ENCODE measurements around the gene ABTB1. TPM values are rescaled to one million over a fixed set of nuclear protein-coding genes. Genes with fewer than 3 reads are reported as not detected.
A peak's percentile ranks its signal among the peaks of the same experiment; 100 is the strongest.

ABTB1 gene
- total RNA-seq, 2 donors from 2014 or later = 10.7 to 14.4 TPM

DNA sequence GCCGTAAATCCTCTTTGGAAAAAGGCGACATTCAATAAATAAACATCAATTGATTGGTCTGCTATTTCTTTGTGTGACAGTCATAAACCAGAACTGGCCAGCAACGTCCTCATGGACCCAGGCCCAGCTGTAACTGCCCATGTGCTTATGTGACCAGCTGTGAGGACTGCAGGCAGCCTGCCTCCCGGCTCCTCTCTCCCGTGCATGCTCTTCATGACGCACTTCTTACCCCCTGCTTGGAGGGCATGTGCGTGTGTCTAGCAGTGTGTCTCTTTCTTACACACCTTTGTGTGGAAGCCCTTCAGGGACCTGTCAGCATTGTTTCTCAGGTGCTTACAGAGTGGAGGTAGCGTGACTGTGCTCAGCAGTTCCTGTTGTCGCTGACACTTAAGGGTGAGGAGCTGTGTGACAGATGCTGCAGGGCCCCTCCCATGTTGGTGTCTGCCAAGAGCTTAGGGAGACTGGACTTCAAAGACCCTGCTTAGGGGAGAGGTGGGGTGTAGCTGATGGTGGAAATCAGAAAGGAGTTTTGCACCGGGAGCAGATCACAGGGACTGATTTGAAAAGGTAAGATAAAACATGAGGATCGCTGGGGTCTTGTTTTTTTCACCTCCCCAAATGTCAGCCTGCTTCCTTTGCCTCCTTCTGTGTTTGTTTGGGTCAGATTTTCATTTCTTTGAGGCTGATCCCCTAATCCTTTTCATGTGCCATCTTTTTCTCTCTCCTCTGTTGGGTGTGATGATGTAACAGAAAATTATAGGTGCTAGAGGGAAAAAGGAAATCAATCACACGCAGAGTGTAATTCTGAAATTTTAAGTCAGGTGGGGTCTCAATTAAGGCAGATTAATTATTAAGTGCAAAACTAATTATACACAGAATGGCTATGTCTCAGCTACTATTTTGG lies 41.7 kb upstream of the ABTB1 start:
- Histone ChIP-seq H3K36me3 (ENCODE audit: control insufficient read depth, insufficient read depth, low read length) (no peaks in the 10 kb centered on the region), H3K27ac (ENCODE audit: low read depth, low read length) (no peak overlapping the region), H3K9ac (ENCODE audit: extremely low read depth, low read length, poor library complexity, severe bottlenecking) (no peak overlapping the region), H3K4me1 (ENCODE audit: control insufficient read depth, insufficient read depth, low read length) (no peaks in the 10 kb centered on the region), H3K27me3 (ENCODE audit: control insufficient read depth, insufficient read depth, low read length, poor library complexity, severe bottlenecking) (peaks cover 27% of the 10 kb centered on the region), H3K4me3 (ENCODE audit: low read length) (no peak overlapping the region), H3K9me3 (ENCODE audit: control insufficient read depth, low read length) (no peaks in the 10 kb centered on the region)
- DNase-seq = no peak
- Mint-ChIP-seq H3K27ac (no peak overlapping the region), H3K4me3 (no peak overlapping the region), H3K4me1 (no peaks in the 10 kb centered on the region), H3K9me3 (peaks cover 4% of the 10 kb centered on the region), H3K27me3 (ENCODE audit: insufficient read depth) (peaks cover 51% of the 10 kb centered on the region), H3K36me3 (ENCODE audit: low read depth) (no peaks in the 10 kb centered on the region)
- WGBS, 2 experiments (ENCODE audit: insufficient coverage in 1 of 2, insufficient read length in 1 of 2) = 91 to 94% methylated on average over 10 to 12 of the region's 12 CpGs
- TF ChIP-seq, protein P1, sequence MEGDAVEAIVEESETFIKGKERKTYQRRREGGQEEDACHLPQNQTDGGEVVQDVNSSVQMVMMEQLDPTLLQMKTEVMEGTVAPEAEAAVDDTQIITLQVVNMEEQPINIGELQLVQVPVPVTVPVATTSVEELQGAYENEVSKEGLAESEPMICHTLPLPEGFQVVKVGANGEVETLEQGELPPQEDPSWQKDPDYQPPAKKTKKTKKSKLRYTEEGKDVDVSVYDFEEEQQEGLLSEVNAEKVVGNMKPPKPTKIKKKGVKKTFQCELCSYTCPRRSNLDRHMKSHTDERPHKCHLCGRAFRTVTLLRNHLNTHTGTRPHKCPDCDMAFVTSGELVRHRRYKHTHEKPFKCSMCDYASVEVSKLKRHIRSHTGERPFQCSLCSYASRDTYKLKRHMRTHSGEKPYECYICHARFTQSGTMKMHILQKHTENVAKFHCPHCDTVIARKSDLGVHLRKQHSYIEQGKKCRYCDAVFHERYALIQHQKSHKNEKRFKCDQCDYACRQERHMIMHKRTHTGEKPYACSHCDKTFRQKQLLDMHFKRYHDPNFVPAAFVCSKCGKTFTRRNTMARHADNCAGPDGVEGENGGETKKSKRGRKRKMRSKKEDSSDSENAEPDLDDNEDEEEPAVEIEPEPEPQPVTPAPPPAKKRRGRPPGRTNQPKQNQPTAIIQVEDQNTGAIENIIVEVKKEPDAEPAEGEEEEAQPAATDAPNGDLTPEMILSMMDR (conservative IDR thresholded peaks at IDR 0.05) = no peak

DNA sequence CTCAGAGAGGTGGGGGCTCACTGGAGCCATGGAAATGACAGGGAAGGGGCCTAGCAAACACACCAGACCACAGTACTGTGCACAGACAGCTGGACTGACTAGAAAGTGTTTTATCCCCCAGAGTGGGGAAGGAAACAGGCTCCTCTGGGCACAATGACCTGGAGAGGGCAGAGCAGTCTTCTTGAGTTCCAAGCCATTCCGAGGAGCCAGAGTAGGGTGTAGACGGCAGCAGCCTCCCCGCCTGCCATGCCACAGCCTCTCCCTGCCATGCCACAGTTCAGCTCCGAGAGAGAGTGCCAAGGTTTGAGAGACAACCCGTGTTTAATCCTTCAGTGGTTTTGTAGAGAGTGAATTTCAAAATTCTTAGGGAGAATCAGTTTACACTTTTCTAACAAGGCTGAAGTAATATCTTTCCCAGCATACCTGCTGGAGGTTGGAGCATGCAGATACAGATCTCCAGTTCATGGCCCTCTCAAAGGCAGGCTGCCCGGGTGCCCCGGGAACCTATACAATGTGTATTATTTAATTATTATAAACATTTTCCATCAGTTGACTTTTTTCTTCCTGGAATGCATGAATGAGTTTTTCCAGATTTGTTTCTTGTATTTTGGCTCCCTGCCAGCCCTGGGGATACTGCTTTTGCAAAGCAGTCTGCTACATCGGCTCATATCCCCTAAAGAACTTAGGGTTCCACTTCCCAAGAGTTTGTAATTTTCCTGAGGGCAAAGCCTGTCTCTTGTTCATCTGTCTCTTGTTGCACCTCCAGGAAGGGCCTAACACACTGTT lies 40.5 kb upstream of the ABTB1 start:
- H3K4me3 Mint-ChIP-seq = no peak overlapping the region
- DNase-seq = no peak

DNA sequence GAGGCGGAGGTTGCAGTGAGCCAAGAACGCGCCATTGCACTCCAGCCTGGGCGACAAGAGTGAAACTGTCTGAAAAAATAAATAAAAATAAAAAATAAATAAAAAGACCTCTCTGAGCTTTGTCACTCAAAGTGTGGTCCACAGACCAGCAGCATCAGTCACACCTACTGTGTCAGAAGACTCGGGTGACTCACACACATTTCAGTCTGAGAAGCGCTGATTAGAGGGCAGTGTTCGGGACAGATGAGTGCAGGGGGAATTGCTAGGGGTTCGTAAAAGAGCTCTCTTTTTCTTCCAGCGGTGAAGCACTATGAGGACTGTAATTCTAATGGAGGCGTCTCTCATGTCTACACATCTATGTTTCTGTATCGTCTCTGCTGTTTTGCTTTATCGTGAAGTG lies 38.1 kb upstream of the ABTB1 start:
- Histone ChIP-seq H3K4me3 (ENCODE audit: low read length) (no peak overlapping the region), H3K9me3 (ENCODE audit: control insufficient read depth, low read length) (no peaks in the 10 kb centered on the region), H3K36me3 (ENCODE audit: control insufficient read depth, insufficient read depth, low read length) (no peaks in the 10 kb centered on the region), H3K9ac (ENCODE audit: extremely low read depth, low read length, poor library complexity, severe bottlenecking) (no peak overlapping the region), H3K27me3 (ENCODE audit: control insufficient read depth, insufficient read depth, low read length, poor library complexity, severe bottlenecking) (no peaks in the 10 kb centered on the region), H3K27ac (ENCODE audit: low read depth, low read length) (no peak overlapping the region), H3K4me1 (ENCODE audit: control insufficient read depth, insufficient read depth, low read length) (no peaks in the 10 kb centered on the region)
- Mint-ChIP-seq H3K27ac (no peak overlapping the region), H3K4me3 (no peak overlapping the region), H3K27me3 (ENCODE audit: insufficient read depth) (peaks cover 20% of the 10 kb centered on the region), H3K9me3 (no peaks in the 10 kb centered on the region), H3K36me3 (ENCODE audit: low read depth) (no peaks in the 10 kb centered on the region), H3K4me1 (no peaks in the 10 kb centered on the region)
- TF ChIP-seq, protein P1 (conservative IDR thresholded peaks at IDR 0.05) = no peak
- 88 to 95% methylated on average over 8 to 10 of the region's 12 CpGs for WGBS, 2 experiments (ENCODE audit: insufficient coverage in 1 of 2, insufficient read length in 1 of 2)
- DNase-seq = no peak

More for the DNA sequence above, 40.5 kb upstream of the ABTB1 start:
- Histone ChIP-seq H3K36me3 (ENCODE audit: control insufficient read depth, insufficient read depth, low read length) (no peaks in the 10 kb centered on the region), H3K9ac (ENCODE audit: extremely low read depth, low read length, poor library complexity, severe bottlenecking) (no peak overlapping the region), H3K27ac (ENCODE audit: low read depth, low read length) (no peak overlapping the region), H3K4me1 (ENCODE audit: control insufficient read depth, insufficient read depth, low read length) (no peaks in the 10 kb centered on the region), H3K4me3 (ENCODE audit: low read length) (no peak overlapping the region), H3K27me3 (ENCODE audit: control insufficient read depth, insufficient read depth, low read length, poor library complexity, severe bottlenecking) (peaks cover 16% of the 10 kb centered on the region), H3K9me3 (ENCODE audit: control insufficient read depth, low read length) (no peaks in the 10 kb centered on the region)
- TF ChIP-seq, protein P1 (conservative IDR thresholded peaks at IDR 0.05) = peak; percentile 17
- no peaks in the 10 kb centered on the region for H3K4me1 Mint-ChIP-seq
- no peak overlapping the region for H3K27ac Mint-ChIP-seq
- H3K9me3 Mint-ChIP-seq = peaks cover 4% of the 10 kb centered on the region
- no peaks in the 10 kb centered on the region for H3K36me3 Mint-ChIP-seq (ENCODE audit: low read depth)
- 92 to 93% methylated on average over 6 of the region's 8 CpGs for WGBS, 2 experiments (ENCODE audit: insufficient coverage in 1 of 2, insufficient read length in 1 of 2)
- H3K27me3 Mint-ChIP-seq (ENCODE audit: insufficient read depth) = peaks cover 39% of the 10 kb centered on the region

Measured in endodermal cell (in vitro differentiated cells).